Endothelial cell (in vitro differentiated cells): Measurements from ENCODE around the gene ATP6V0D1. TPM values are rescaled to one million over a fixed set of nuclear protein-coding genes. Genes with fewer than 3 reads are reported as not detected.

Source experiments
- DNase-seq: peaks from one replicate; pipeline ENCODE4 v3.0.0; 2021; ENCODE audit warnings: low spot score
- H3K27ac Mint-ChIP-seq: one replicate; pipeline ENCODE4 v1.8.0; 2021; ENCODE audit warnings: mixed read lengths, inconsistent platforms; ENCODE audit not compliant: unreplicated experiment
- H3K27me3 Mint-ChIP-seq: one replicate; pipeline ENCODE4 v1.8.0; 2021; ENCODE audit warnings: mild to moderate bottlenecking, moderate library complexity, mixed read lengths, inconsistent platforms; ENCODE audit not compliant: unreplicated experiment
- H3K36me3 Mint-ChIP-seq: one replicate; pipeline ENCODE4 v1.8.0; 2021; ENCODE audit warnings: mild to moderate bottlenecking, low read depth, mixed read lengths, inconsistent platforms; ENCODE audit not compliant: unreplicated experiment
- H3K4me1 Mint-ChIP-seq: one replicate; pipeline ENCODE4 v1.8.0; 2021; ENCODE audit warnings: mild to moderate bottlenecking, mixed read lengths, inconsistent platforms; ENCODE audit not compliant: unreplicated experiment
- H3K4me3 Mint-ChIP-seq: one replicate; pipeline ENCODE4 v1.8.0; 2021; ENCODE audit warnings: mild to moderate bottlenecking, mixed read lengths, inconsistent platforms; ENCODE audit not compliant: unreplicated experiment
- H3K9me3 Mint-ChIP-seq: one replicate; pipeline ENCODE4 v1.8.0; 2021; ENCODE audit warnings: mixed read lengths, inconsistent platforms; ENCODE audit not compliant: unreplicated experiment
- CTCF ChIP-seq: fragments of 200-600 bp; sonication (generic); IDR thresholded peaks from one replicate; pipeline ENCODE4 v1.5.0; 2021; ENCODE audit warnings: antibody characterized with exemption; ENCODE audit not compliant: unreplicated experiment
- total RNA-seq: library from RNA; stranded (reverse); fragmentation: NEBNext Ultra II Directional; extraction: Animal tissue kit (Norgen Biotek cat#: 25700); gene quantifications from one replicate; pipeline ENCODE4 v1.2.1, GENCODE V29; 2021; ENCODE audit not compliant: unreplicated experiment

The ATP6V0D1 gene
- total RNA-seq, 1 donor from 2014 or later, result 107 TPM

GRCh38 chr16:67454852-67455251, 26.1 kb downstream of the ATP6V0D1 start:
- Mint-ChIP-seq H3K27me3 (peaks cover 14% of the 10 kb centered on the region), H3K9me3 (no peaks in the 10 kb centered on the region), H3K4me1 (peaks cover 25% of the 10 kb centered on the region), H3K27ac (peak overlapping the region; percentile 50), H3K4me3 (no peak overlapping the region), H3K36me3 (peaks cover 18% of the 10 kb centered on the region)
- DNase-seq, result no peak
- no peak for TF ChIP-seq CTCF

GRCh38 chr16:67454104-67454503, 26.9 kb downstream of the ATP6V0D1 start:
- TF ChIP-seq CTCF, result no peak
- peaks cover 19% of the 10 kb centered on the region for H3K27me3 Mint-ChIP-seq
- no peak overlapping the region for H3K4me3 Mint-ChIP-seq
- H3K9me3 Mint-ChIP-seq, result no peaks in the 10 kb centered on the region
- H3K4me1 Mint-ChIP-seq, result peaks cover 22% of the 10 kb centered on the region
- DNase-seq, result no peak
- peaks cover 22% of the 10 kb centered on the region for H3K36me3 Mint-ChIP-seq
- H3K27ac Mint-ChIP-seq, result no peak overlapping the region

- DNase-seq, result no peak
- peaks cover 17% of the 10 kb centered on the region for H3K36me3 Mint-ChIP-seq
- H3K27ac Mint-ChIP-seq, result no peak overlapping the region
- H3K4me1 Mint-ChIP-seq, result peaks cover 16% of the 10 kb centered on the region
- peaks cover 16% of the 10 kb centered on the region for H3K27me3 Mint-ChIP-seq
- no peaks in the 10 kb centered on the region for H3K9me3 Mint-ChIP-seq
- TF ChIP-seq CTCF, result no peak
- no peak overlapping the region for H3K4me3 Mint-ChIP-seq
Measured at GRCh38 chr16:67451704-67452435, 29.1 kb downstream of the ATP6V0D1 start.

- no peaks in the 10 kb centered on the region for H3K9me3 Mint-ChIP-seq
- H3K4me3 Mint-ChIP-seq, result no peak overlapping the region
- no peak overlapping the region for H3K27ac Mint-ChIP-seq
- TF ChIP-seq CTCF, result no peak
- peaks cover 16% of the 10 kb centered on the region for H3K4me1 Mint-ChIP-seq
- no peak for DNase-seq
- peaks cover 17% of the 10 kb centered on the region for H3K36me3 Mint-ChIP-seq
- peaks cover 23% of the 10 kb centered on the region for H3K27me3 Mint-ChIP-seq
Measured at GRCh38 chr16:67451061-67451703, 29.8 kb downstream of the ATP6V0D1 start.

- no peak for DNase-seq
- no peaks in the 10 kb centered on the region for H3K9me3 Mint-ChIP-seq
- peaks cover 17% of the 10 kb centered on the region for H3K4me1 Mint-ChIP-seq
- TF ChIP-seq CTCF, result no peak
- H3K27me3 Mint-ChIP-seq, result peaks cover 24% of the 10 kb centered on the region
- H3K4me3 Mint-ChIP-seq, result peak overlapping the region; percentile 11
- no peak overlapping the region for H3K27ac Mint-ChIP-seq
- H3K36me3 Mint-ChIP-seq, result peaks cover 17% of the 10 kb centered on the region
Measured at GRCh38 chr16:67449739-67450138, 31.2 kb downstream of the ATP6V0D1 start.
